HCT116 (cell line): ENCODE measurements around the gene OR7C1. TPM values are rescaled to one million over a fixed set of nuclear protein-coding genes. Genes with fewer than 3 reads are reported as not detected.

Source experiments
- total RNA-seq: library from RNA; stranded (reverse); gene quantifications from one replicate; pipeline ENCODE4 v1.2.1, GENCODE V29; 2021; ENCODE audit not compliant: unreplicated experiment

OR7C1 gene
- total RNA-seq, 1 experiment from 2014 or later: not detected

Other genes with a start within 250 kb of the OR7C1 start
- gene ADGRE3, start 160.3 kb downstream of the OR7C1 start, total RNA-seq: not detected
- 9.2 TPM for gene ZNF333, start 145.1 kb downstream of the OR7C1 start, total RNA-seq
- 8.4 TPM for gene ADGRE2, start 56.6 kb downstream of the OR7C1 start, total RNA-seq
- not detected for gene OR7A5, start within 50 bp of the OR7C1 start, total RNA-seq
- not detected for gene OR7A10, start 13.7 kb upstream of the OR7C1 start, total RNA-seq
- not detected for gene OR7A17, start 50.9 kb upstream of the OR7C1 start, total RNA-seq
- not detected for gene OR7C2, start 106.3 kb upstream of the OR7C1 start, total RNA-seq
- not detected for gene SLC1A6, start 144.7 kb upstream of the OR7C1 start, total RNA-seq
- gene CASP14, start 214.3 kb upstream of the OR7C1 start, total RNA-seq: not detected
- not detected for gene OR1I1, start 247.0 kb upstream of the OR7C1 start, total RNA-seq